B cell (primary cell): ENCODE results near the gene BLCAP.

Experiments
- EZH2 ChIP-seq: IDR thresholded peaks from 2 replicates; pipeline ENCODE4 v1.6.1; 2012; ENCODE audit warnings: borderline replicate concordance, low read depth, mild to moderate bottlenecking, moderate library complexity, low read length; ENCODE audit not compliant: insufficient read depth, poor library complexity, severe bottlenecking
- TF ChIP-seq, protein P1 (sequence below): fragments of 200-600 bp; IDR thresholded peaks from one replicate; pipeline ENCODE4 v1.8.0; 2022; ENCODE audit warnings: antibody characterized with exemption, mild to moderate bottlenecking

- TF ChIP-seq, protein P1, sequence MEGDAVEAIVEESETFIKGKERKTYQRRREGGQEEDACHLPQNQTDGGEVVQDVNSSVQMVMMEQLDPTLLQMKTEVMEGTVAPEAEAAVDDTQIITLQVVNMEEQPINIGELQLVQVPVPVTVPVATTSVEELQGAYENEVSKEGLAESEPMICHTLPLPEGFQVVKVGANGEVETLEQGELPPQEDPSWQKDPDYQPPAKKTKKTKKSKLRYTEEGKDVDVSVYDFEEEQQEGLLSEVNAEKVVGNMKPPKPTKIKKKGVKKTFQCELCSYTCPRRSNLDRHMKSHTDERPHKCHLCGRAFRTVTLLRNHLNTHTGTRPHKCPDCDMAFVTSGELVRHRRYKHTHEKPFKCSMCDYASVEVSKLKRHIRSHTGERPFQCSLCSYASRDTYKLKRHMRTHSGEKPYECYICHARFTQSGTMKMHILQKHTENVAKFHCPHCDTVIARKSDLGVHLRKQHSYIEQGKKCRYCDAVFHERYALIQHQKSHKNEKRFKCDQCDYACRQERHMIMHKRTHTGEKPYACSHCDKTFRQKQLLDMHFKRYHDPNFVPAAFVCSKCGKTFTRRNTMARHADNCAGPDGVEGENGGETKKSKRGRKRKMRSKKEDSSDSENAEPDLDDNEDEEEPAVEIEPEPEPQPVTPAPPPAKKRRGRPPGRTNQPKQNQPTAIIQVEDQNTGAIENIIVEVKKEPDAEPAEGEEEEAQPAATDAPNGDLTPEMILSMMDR, result no peak
- TF ChIP-seq EZH2, result no peak
Measured at GRCh38 chr20:37567671-37568588, 40.3 kb upstream of the BLCAP start.
